Activated T-helper 2 cell treated with anti-CD3 and anti-CD28 coated beads, Interferon-gamma antibody, Interleukin-2, Interleukin-4, amounts not matched to agents 10 μg/mL and 5 μg/mL and 100 μg/mL, durations not matched to agents 14 hours and 24 hours and 36 hours (primary cell): ENCODE measurements around the gene SLC4A1AP. TPM values are rescaled to one million over a fixed set of nuclear protein-coding genes. Genes with fewer than 3 reads are reported as not detected.
"Not testable (repeated sequence)": the region's sequence is repeated elsewhere in the genome, so short reads cannot be mapped to it uniquely, and the experiment has no call there.

Source experiments
- DNase-seq: peaks from one replicate; pipeline ENCODE4 v3.0.0; 2021; ENCODE audit warnings: low spot score
- H3K27ac Mint-ChIP-seq: one replicate; pipeline ENCODE4 v1.8.0; 2021; ENCODE audit warnings: mixed read lengths
- H3K27me3 Mint-ChIP-seq: one replicate; pipeline ENCODE4 v1.8.0; 2021; ENCODE audit warnings: low read depth, mixed read lengths
- H3K36me3 Mint-ChIP-seq: one replicate; pipeline ENCODE4 v1.8.0; 2021; ENCODE audit warnings: low read depth, mixed read lengths
- H3K4me1 Mint-ChIP-seq: one replicate; pipeline ENCODE4 v1.8.0; 2021; ENCODE audit warnings: low read depth, mixed read lengths
- H3K4me3 Mint-ChIP-seq: one replicate; pipeline ENCODE4 v1.8.0; 2021; ENCODE audit warnings: low read depth, mild to moderate bottlenecking, moderate library complexity, mixed read lengths
- H3K9me3 Mint-ChIP-seq: one replicate; pipeline ENCODE4 v1.8.0; 2021; ENCODE audit warnings: mixed read lengths
- intact Hi-C: fragments of 100-400 bp; cut with micrococcal nuclease; formaldehyde crosslinking; loops from one replicate; pipeline ENCODE4 v1.15.1; 2023
- total RNA-seq: library from RNA; stranded (reverse); gene quantifications from 2 replicates; pipeline ENCODE4 v1.2.3, GENCODE V29; 2022

SLC4A1AP gene
- total RNA-seq = 26.7 and 27.8 TPM in 2 replicates

- no peaks in the 10 kb centered on the region for H3K27me3 Mint-ChIP-seq
- peaks cover 52% of the 10 kb centered on the region for H3K36me3 Mint-ChIP-seq
- H3K4me3 Mint-ChIP-seq = peak within 1 kb of the TSS; percentile 100
- peak within 1 kb of the TSS; percentile 99 for H3K27ac Mint-ChIP-seq
- peak; percentile 72 for DNase-seq
- intact Hi-C loops = loop anchor here (2.0 kb wide), 1 partner anchor 25 kb away; no protein-coding TSS in a partner anchor
- H3K4me1 Mint-ChIP-seq = peaks cover 41% of the 10 kb centered on the region
- no peaks in the 10 kb centered on the region for H3K9me3 Mint-ChIP-seq
Observed at GRCh38 chr2:27663285-27664153, at the start of gene SLC4A1AP, which contains the start of gene SUPT7L. Gene SLC4A1AP, plus strand, starts transcription at chr2:27663889. Its CDS starts 26 bp downstream, at chr2:27663915. Gene SUPT7L, minus strand, starts transcription at chr2:27663614. Its CDS starts 1,422 bp downstream, at chr2:27662192.

- DNase-seq = no peak
- H3K27ac Mint-ChIP-seq = no peak overlapping the region
- no peak overlapping the region for H3K4me3 Mint-ChIP-seq
- no peaks in the 10 kb centered on the region for H3K9me3 Mint-ChIP-seq
- H3K27me3 Mint-ChIP-seq = no peaks in the 10 kb centered on the region
- peaks cover 59% of the 10 kb centered on the region for H3K36me3 Mint-ChIP-seq
- H3K4me1 Mint-ChIP-seq = no peaks in the 10 kb centered on the region
- intact Hi-C loops = no loop called here
Observed at GRCh38 chr2:27613985-27614384, 49.7 kb upstream of the SLC4A1AP start.

- Mint-ChIP-seq H3K9me3 (no peaks in the 10 kb centered on the region), H3K4me3 (no peak overlapping the region), H3K36me3 (peaks cover 60% of the 10 kb centered on the region), H3K4me1 (no peaks in the 10 kb centered on the region), H3K27me3 (no peaks in the 10 kb centered on the region), H3K27ac (no peak overlapping the region)
- intact Hi-C loops = no loop called here
- DNase-seq = no peak
Observed at GRCh38 chr2:27615316-27615715, 48.4 kb upstream of the SLC4A1AP start.

GRCh38 chr2:27621524-27621923 lies 42.2 kb upstream of the SLC4A1AP start:
- H3K27ac Mint-ChIP-seq = no peak overlapping the region
- H3K27me3 Mint-ChIP-seq = no peaks in the 10 kb centered on the region
- peaks cover 1% of the 10 kb centered on the region for H3K4me1 Mint-ChIP-seq
- no peak overlapping the region for H3K4me3 Mint-ChIP-seq
- H3K9me3 Mint-ChIP-seq = no peaks in the 10 kb centered on the region
- H3K36me3 Mint-ChIP-seq = peaks cover 66% of the 10 kb centered on the region
- no peak for DNase-seq
- intact Hi-C loops = no loop called here

- H3K27ac Mint-ChIP-seq = no peak overlapping the region
Observed at GRCh38 chr2:27622921-27623384, 40.7 kb upstream of the SLC4A1AP start.

GRCh38 chr2:27624943-27625342 lies 38.7 kb upstream of the SLC4A1AP start:
- intact Hi-C loops = no loop called here
- Mint-ChIP-seq H3K4me1 (peaks cover 18% of the 10 kb centered on the region), H3K27ac (no peak overlapping the region), H3K27me3 (no peaks in the 10 kb centered on the region), H3K9me3 (no peaks in the 10 kb centered on the region), H3K4me3 (no peak overlapping the region), H3K36me3 (peaks cover 48% of the 10 kb centered on the region)
- DNase-seq = no peak

More at GRCh38 chr2:27622921-27623384, 40.7 kb upstream of the SLC4A1AP start:
- peaks cover 56% of the 10 kb centered on the region for H3K36me3 Mint-ChIP-seq
- intact Hi-C loops = no loop called here
- DNase-seq = no peak
- no peaks in the 10 kb centered on the region for H3K9me3 Mint-ChIP-seq
- no peaks in the 10 kb centered on the region for H3K27me3 Mint-ChIP-seq
- H3K4me3 Mint-ChIP-seq = no peak overlapping the region
- peaks cover 15% of the 10 kb centered on the region for H3K4me1 Mint-ChIP-seq

GRCh38 chr2:27626323-27626722 lies 37.4 kb upstream of the SLC4A1AP start:
- H3K9me3 Mint-ChIP-seq, intact Hi-C loops, DNase-seq: not testable (repeated sequence)

GRCh38 chr2:27626921-27627320 lies 36.8 kb upstream of the SLC4A1AP start:
- not testable (repeated sequence) for H3K27ac Mint-ChIP-seq

More at GRCh38 chr2:27626323-27626722, 37.4 kb upstream of the SLC4A1AP start:
- not testable (repeated sequence) for H3K4me3 Mint-ChIP-seq, H3K27ac Mint-ChIP-seq, H3K27me3 Mint-ChIP-seq
- Mint-ChIP-seq H3K4me1 (peaks cover 28% of the 10 kb centered on the region), H3K36me3 (peaks cover 51% of the 10 kb centered on the region)

GRCh38 chr2:27627963-27628766 lies 35.5 kb upstream of the SLC4A1AP start:
- no peak for DNase-seq
- intact Hi-C loops = loop anchor here (1.0 to 2.0 kb wide), 4 partner anchors 10 to 199 kb away; partner anchors contain the start of genes IFT172 and NRBP1
- Mint-ChIP-seq H3K27me3 (no peaks in the 10 kb centered on the region), H3K4me1 (peaks cover 29% of the 10 kb centered on the region), H3K4me3 (no peak overlapping the region), H3K27ac (peak overlapping the region; percentile 38), H3K36me3 (peaks cover 48% of the 10 kb centered on the region), H3K9me3 (no peaks in the 10 kb centered on the region)

More at GRCh38 chr2:27626921-27627320, 36.8 kb upstream of the SLC4A1AP start:
- H3K27me3 Mint-ChIP-seq, H3K9me3 Mint-ChIP-seq, DNase-seq, intact Hi-C loops, H3K4me3 Mint-ChIP-seq: not testable (repeated sequence)
- Mint-ChIP-seq H3K4me1 (peaks cover 28% of the 10 kb centered on the region), H3K36me3 (peaks cover 51% of the 10 kb centered on the region)

GRCh38 chr2:27628767-27629709 lies 34.7 kb upstream of the SLC4A1AP start, which contains the start of the genes CCDC121 and GPN1:
Gene CCDC121, minus strand, starts transcription at chr2:27629012. Its CDS starts 1,213 bp downstream, at chr2:27627799.
Gene GPN1, plus strand, starts transcription at chr2:27629050. Its CDS starts 9 bp downstream, at chr2:27629059.
- no peaks in the 10 kb centered on the region for H3K27me3 Mint-ChIP-seq
- peak within 1 kb of the TSS; percentile 38 for H3K27ac Mint-ChIP-seq
- DNase-seq = peak; percentile 95
- H3K9me3 Mint-ChIP-seq = no peaks in the 10 kb centered on the region
- peaks cover 29% of the 10 kb centered on the region for H3K4me1 Mint-ChIP-seq
- peaks cover 48% of the 10 kb centered on the region for H3K36me3 Mint-ChIP-seq
- H3K4me3 Mint-ChIP-seq = no peak within 1 kb of the TSS
- intact Hi-C loops = loop anchor here (1.0 to 2.0 kb wide), 4 partner anchors 9 to 200 kb away; partner anchors contain the start of genes IFT172 and NRBP1

- H3K9me3 Mint-ChIP-seq, H3K27me3 Mint-ChIP-seq, DNase-seq, intact Hi-C loops, H3K4me3 Mint-ChIP-seq, H3K27ac Mint-ChIP-seq: not testable (repeated sequence)
- Mint-ChIP-seq H3K36me3 (peaks cover 49% of the 10 kb centered on the region), H3K4me1 (peaks cover 31% of the 10 kb centered on the region)
Observed at GRCh38 chr2:27630257-27630656, 33.4 kb upstream of the SLC4A1AP start.
